ENCODE data around the gene ZC3H10. TPM values are rescaled to one million over a fixed set of nuclear protein-coding genes. Genes with fewer than 3 reads are reported as not detected.

ZC3H10 gene
- total RNA-seq, 1 donor from 2014 or later, result 8.0 TPM

GRCh38 chr12:56160193-56160763, 42.2 kb downstream of the ZC3H10 start:
- peak; percentile 38 for DNase-seq (ENCODE audit: low spot score)
- H3K27ac Mint-ChIP-seq (ENCODE audit: unreplicated experiment), result peak overlapping the region; percentile 99
- peaks cover 40% of the 10 kb centered on the region for H3K4me1 Mint-ChIP-seq (ENCODE audit: low read depth)
- no peaks in the 10 kb centered on the region for H3K27me3 Mint-ChIP-seq (ENCODE audit: low read depth)
- no peak for TF ChIP-seq CTCF (IDR thresholded peaks at IDR 0.05)
- no peaks in the 10 kb centered on the region for H3K9me3 Mint-ChIP-seq (ENCODE audit: low read depth)
- H3K4me3 Mint-ChIP-seq (ENCODE audit: unreplicated experiment), result peak overlapping the region; percentile 94
- peaks cover 45% of the 10 kb centered on the region for H3K36me3 Mint-ChIP-seq (ENCODE audit: low read depth)

- TF ChIP-seq CTCF (IDR thresholded peaks at IDR 0.05), result no peak
- Mint-ChIP-seq H3K36me3 (ENCODE audit: low read depth) (peaks cover 42% of the 10 kb centered on the region), H3K27ac (ENCODE audit: unreplicated experiment) (peak overlapping the region; percentile 99), H3K9me3 (ENCODE audit: low read depth) (no peaks in the 10 kb centered on the region), H3K4me1 (ENCODE audit: low read depth) (peaks cover 37% of the 10 kb centered on the region), H3K4me3 (ENCODE audit: unreplicated experiment) (peak overlapping the region; percentile 94), H3K27me3 (ENCODE audit: low read depth) (no peaks in the 10 kb centered on the region)
- peak; percentile 53 for DNase-seq (ENCODE audit: low spot score)
Measured at GRCh38 chr12:56160894-56161689, 43.0 kb downstream of the ZC3H10 start.

GRCh38 chr12:56161690-56162351, 43.8 kb downstream of the ZC3H10 start:
- no peak for TF ChIP-seq CTCF (IDR thresholded peaks at IDR 0.05)
- DNase-seq (ENCODE audit: low spot score), result no peak
- Mint-ChIP-seq H3K27me3 (ENCODE audit: low read depth) (no peaks in the 10 kb centered on the region), H3K9me3 (ENCODE audit: low read depth) (no peaks in the 10 kb centered on the region), H3K4me1 (ENCODE audit: low read depth) (peaks cover 37% of the 10 kb centered on the region), H3K36me3 (ENCODE audit: low read depth) (peaks cover 42% of the 10 kb centered on the region), H3K27ac (ENCODE audit: unreplicated experiment) (peak overlapping the region; percentile 99), H3K4me3 (ENCODE audit: unreplicated experiment) (peak overlapping the region; percentile 94)

GRCh38 chr12:56162468-56163290, 44.6 kb downstream of the ZC3H10 start:
- Mint-ChIP-seq H3K4me1 (ENCODE audit: low read depth) (peaks cover 29% of the 10 kb centered on the region), H3K36me3 (ENCODE audit: low read depth) (peaks cover 47% of the 10 kb centered on the region), H3K4me3 (ENCODE audit: unreplicated experiment) (no peak overlapping the region), H3K9me3 (ENCODE audit: low read depth) (no peaks in the 10 kb centered on the region), H3K27me3 (ENCODE audit: low read depth) (no peaks in the 10 kb centered on the region), H3K27ac (ENCODE audit: unreplicated experiment) (peak overlapping the region; percentile 75)
- TF ChIP-seq CTCF (IDR thresholded peaks at IDR 0.05), result no peak
- DNase-seq (ENCODE audit: low spot score), result no peak

Data from chondrocyte (in vitro differentiated cells).